ENCODE results near the gene ZNF316.

- TF ChIP-seq EZH2 (IDR thresholded peaks at IDR 0.05; ENCODE audit: insufficient read depth, poor library complexity, severe bottlenecking) (no peak), EZH2phosphoT487 (IDR thresholded peaks at IDR 0.05; ENCODE audit: insufficient read depth, low read depth) (no peak)
Measured at GRCh38 chr7:6612819-6613218, 24.3 kb upstream of the ZNF316 start.
